GM12878 (cell line): Measurements from ENCODE around the gene C22orf15. TPM values are rescaled to one million over a fixed set of nuclear protein-coding genes. Genes with fewer than 3 reads are reported as not detected.

Source experiments
- CHD4 ChIP-seq: fragments of 200-600 bp; sonication (generic); IDR thresholded peaks from 2 replicates; pipeline ENCODE4 v1.6.1; 2016; ENCODE audit warnings: mild to moderate bottlenecking
- EP300 ChIP-seq, 2 experiments: fragments of 150-350 bp in 1 of 2; IDR thresholded peaks; 2 replicates each; pipeline ENCODE4 v1.6.1; 2011 to 2012; ENCODE audit warnings: low read depth in 2 of 2, low read length in 2 of 2, borderline replicate concordance in 1 of 2, improper control_type of control experiment in 1 of 2, inconsistent platforms in 1 of 2; ENCODE audit not compliant: control insufficient read depth in 1 of 2
- ETV6 ChIP-seq, 2 experiments: fragments of 450-650 bp in 1 of 2; IDR thresholded peaks in 1 of 2; conservative IDR thresholded peaks in 1 of 2; 2 replicates each; pipeline ENCODE4 v1.6.1; 2014; ENCODE audit warnings: antibody characterized with exemption in 1 of 2, borderline replicate concordance in 1 of 2, low read depth in 1 of 2, mild to moderate bottlenecking in 1 of 2, moderate library complexity in 1 of 2
- LARP7 ChIP-seq: fragments of 450-650 bp; IDR thresholded peaks from 2 replicates; pipeline ENCODE4 v1.6.1; 2017; ENCODE audit warnings: mild to moderate bottlenecking
- NFIC ChIP-seq: IDR thresholded peaks from 2 replicates; pipeline ENCODE4 v1.6.1; 2012; ENCODE audit warnings: low read depth, mild to moderate bottlenecking, inconsistent platforms, low read length, moderate library complexity
- PML ChIP-seq: IDR thresholded peaks from 2 replicates; pipeline ENCODE4 v1.6.1; 2012; ENCODE audit warnings: low read length, inconsistent platforms
- POLR2AphosphoS2 ChIP-seq: IDR thresholded peaks from 2 replicates; pipeline ENCODE4 v1.6.1; 2011; ENCODE audit warnings: low read depth, mild to moderate bottlenecking, low read length, improper control_type of control experiment, moderate library complexity
- POLR2AphosphoS5 ChIP-seq: IDR thresholded peaks from 2 replicates; pipeline ENCODE4 v1.6.1; 2011; ENCODE audit warnings: mild to moderate bottlenecking, low read length, inconsistent platforms
- POU2F2 ChIP-seq: IDR thresholded peaks from 3 replicates; pipeline ENCODE4 v1.6.1; 2011; ENCODE audit warnings: low read depth, mild to moderate bottlenecking, low read length, borderline replicate concordance
- RB1 ChIP-seq: fragments of 450-650 bp; formaldehyde crosslinking; IDR thresholded peaks from 2 replicates; pipeline ENCODE4 v1.6.1; 2017; ENCODE audit warnings: mild to moderate bottlenecking, borderline replicate concordance
- RBBP5 ChIP-seq: fragments of 200-600 bp; sonication (generic); conservative IDR thresholded peaks from 2 replicates; pipeline ENCODE4 v1.6.1; 2016
- SMAD1 ChIP-seq: fragments of 450-650 bp; IDR thresholded peaks from 2 replicates; pipeline ENCODE4 v1.6.1; 2018; ENCODE audit warnings: mild to moderate bottlenecking, low read depth; ENCODE audit not compliant: partially characterized antibody
- SREBF1 ChIP-seq: IDR thresholded peaks from 2 replicates; pipeline ENCODE4 v1.6.1; 2012; ENCODE audit warnings: mild to moderate bottlenecking, low read length
- TCF7 ChIP-seq: IDR thresholded peaks from 2 replicates; pipeline ENCODE4 v1.6.1; 2014; ENCODE audit warnings: antibody characterized with exemption, borderline replicate concordance
- YY1 ChIP-seq: IDR thresholded peaks from 2 replicates; pipeline ENCODE4 v1.6.1; 2011; ENCODE audit warnings: low read depth, mild to moderate bottlenecking, low read length
- ZBED1 ChIP-seq: IDR thresholded peaks from 2 replicates; pipeline ENCODE4 v1.6.1; 2016; ENCODE audit warnings: borderline replicate concordance
- ZZZ3 ChIP-seq: IDR thresholded peaks from 2 replicates; pipeline ENCODE4 v1.6.1; 2011; ENCODE audit warnings: low read depth; ENCODE audit not compliant: control insufficient read depth, insufficient read length
- polyA plus RNA-seq, 11 experiments: library from polyadenylated mRNA; depleted of rRNA in 4 of 11; unstranded in 6 of 11; stranded (reverse) in 5 of 11; fragments of >200 nt; fragmentation: Nextera tagmentation in 4 of 11; fragmentation: Illumina TruSeq in 1 of 11; extraction: Ambion mirVana in 4 of 11; extraction: Trizol in 1 of 11; gene quantifications; 1 replicate in 1 of 11; 2 replicates in 10 of 11; pipeline versions ENCODE4 v1.2.1 to v1.2.3, GENCODE V29; 2011 to 2016; ENCODE audit warnings: inconsistent platforms in 2 of 11, missing spikeins in 2 of 11, low read depth in 1 of 11
- total RNA-seq, 4 experiments: library from RNA; depleted of rRNA in 3 of 4; stranded (reverse); fragments of >200 nt in 3 of 4; fragmentation: Illumina TruSeq in 1 of 4; extraction: Trizol in 1 of 4; gene quantifications; 2 replicates each; pipeline versions ENCODE4 v1.2.1 to v1.2.3, GENCODE V29; 2013 to 2021
- TF ChIP-seq, protein P1 (sequence below): fragments of 150-350 bp; IDR thresholded peaks from 2 replicates; pipeline ENCODE4 v1.6.1; 2014; ENCODE audit warnings: mild to moderate bottlenecking, low read depth, low read length
- TF ChIP-seq, protein P2 (sequence below): fragments of 450-650 bp; formaldehyde crosslinking; IDR thresholded peaks from 2 replicates; pipeline ENCODE4 v1.5.0; 2022; ENCODE audit warnings: mild to moderate bottlenecking, missing genetic modification characterization
- TF ChIP-seq, protein P3 (sequence below): fragments of 450-650 bp; formaldehyde crosslinking; IDR thresholded peaks from 2 replicates; pipeline ENCODE4 v1.4.0; 2020; ENCODE audit warnings: mild to moderate bottlenecking, moderate library complexity

The C22orf15 gene
- total and polyA plus RNA-seq, 10 of the 15 experiments (the other 5 are each of a cell fraction or from before 2014, with no cell fraction given), result 0.05 to 0.47 (median 0.13) TPM; not detected in 3

DNA sequence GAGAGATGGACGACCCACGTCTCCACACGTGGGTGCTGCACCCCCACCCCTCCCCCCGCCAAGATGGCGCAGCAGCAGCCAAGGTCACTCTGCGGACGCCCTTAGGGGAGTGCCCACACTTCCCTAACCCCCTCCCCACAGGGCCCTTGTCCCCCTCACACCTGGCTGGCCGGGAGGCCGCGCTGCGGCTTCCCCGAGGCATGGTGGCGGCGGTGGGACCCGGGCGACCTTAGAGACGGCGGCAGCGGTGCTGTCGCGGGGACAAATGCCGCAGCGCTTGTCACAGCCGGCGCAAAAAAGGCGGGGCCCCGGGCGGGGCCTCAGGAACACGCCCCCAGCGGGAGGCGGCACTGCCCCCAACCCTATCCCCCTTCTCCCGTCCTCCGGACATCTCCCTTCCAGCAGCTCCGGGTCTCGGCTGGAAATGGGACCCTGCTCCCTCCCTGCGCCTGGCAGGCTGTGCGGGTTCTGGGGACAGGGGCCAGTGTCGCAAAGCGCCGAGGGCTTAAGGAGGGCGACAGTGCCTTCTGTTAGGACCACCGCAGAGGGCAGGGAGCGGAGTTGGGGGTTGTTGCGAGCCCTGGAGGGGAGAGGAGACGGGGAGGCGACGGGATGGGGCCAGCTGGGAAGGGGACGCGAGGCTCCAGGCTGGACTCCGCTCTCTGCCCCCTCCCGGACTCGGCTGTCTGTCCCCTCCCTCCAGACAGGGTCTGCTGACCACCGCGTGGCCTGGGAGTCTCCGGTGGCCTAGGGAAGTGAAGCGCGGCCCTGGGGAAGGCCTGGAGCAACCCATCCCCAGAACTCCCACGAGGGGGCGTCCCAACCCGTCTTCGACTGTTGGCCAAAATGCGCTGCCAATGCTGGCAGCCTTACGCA, 5.1 kb downstream of the C22orf15 start, which contains the start of gene CHCHD10 (continued):
- TF ChIP-seq, protein P1, sequence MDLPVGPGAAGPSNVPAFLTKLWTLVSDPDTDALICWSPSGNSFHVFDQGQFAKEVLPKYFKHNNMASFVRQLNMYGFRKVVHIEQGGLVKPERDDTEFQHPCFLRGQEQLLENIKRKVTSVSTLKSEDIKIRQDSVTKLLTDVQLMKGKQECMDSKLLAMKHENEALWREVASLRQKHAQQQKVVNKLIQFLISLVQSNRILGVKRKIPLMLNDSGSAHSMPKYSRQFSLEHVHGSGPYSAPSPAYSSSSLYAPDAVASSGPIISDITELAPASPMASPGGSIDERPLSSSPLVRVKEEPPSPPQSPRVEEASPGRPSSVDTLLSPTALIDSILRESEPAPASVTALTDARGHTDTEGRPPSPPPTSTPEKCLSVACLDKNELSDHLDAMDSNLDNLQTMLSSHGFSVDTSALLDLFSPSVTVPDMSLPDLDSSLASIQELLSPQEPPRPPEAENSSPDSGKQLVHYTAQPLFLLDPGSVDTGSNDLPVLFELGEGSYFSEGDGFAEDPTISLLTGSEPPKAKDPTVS, result no peak
- TF ChIP-seq POLR2AphosphoS5 (peak; percentile 86), ZBED1 (no peak), ZZZ3 (no peak), RB1 (peak; percentile 68; the same call in 1 of the 2 replicates), POLR2AphosphoS2 (no peak), RBBP5 (no peak), TCF7 (no peak), EP300 (IDR thresholded peaks at IDR 0.05; ENCODE audit: borderline replicate concordance in 1 of 2, control insufficient read depth in 1 of 2, low read depth in 2 of 2, low read length in 2 of 2) (no peak), ETV6 (conservative IDR thresholded peaks at IDR 0.05 in 1 of 2, IDR thresholded peaks at IDR 0.05 in 1 of 2; ENCODE audit: borderline replicate concordance in 1 of 2, low read depth in 1 of 2) (no peak), SMAD1 (no peak), POU2F2 (0 out of 3 replicates have a peak, but pooled peaks have one; percentile 18), PML (no peak), NFIC (no peak), SREBF1 (no peak), CHD4 (0 out of 2 replicates have a peak, but pooled peaks have one; percentile 88), YY1 (peak; percentile 96), LARP7 (peak; percentile 33)
- TF ChIP-seq, protein P2, sequence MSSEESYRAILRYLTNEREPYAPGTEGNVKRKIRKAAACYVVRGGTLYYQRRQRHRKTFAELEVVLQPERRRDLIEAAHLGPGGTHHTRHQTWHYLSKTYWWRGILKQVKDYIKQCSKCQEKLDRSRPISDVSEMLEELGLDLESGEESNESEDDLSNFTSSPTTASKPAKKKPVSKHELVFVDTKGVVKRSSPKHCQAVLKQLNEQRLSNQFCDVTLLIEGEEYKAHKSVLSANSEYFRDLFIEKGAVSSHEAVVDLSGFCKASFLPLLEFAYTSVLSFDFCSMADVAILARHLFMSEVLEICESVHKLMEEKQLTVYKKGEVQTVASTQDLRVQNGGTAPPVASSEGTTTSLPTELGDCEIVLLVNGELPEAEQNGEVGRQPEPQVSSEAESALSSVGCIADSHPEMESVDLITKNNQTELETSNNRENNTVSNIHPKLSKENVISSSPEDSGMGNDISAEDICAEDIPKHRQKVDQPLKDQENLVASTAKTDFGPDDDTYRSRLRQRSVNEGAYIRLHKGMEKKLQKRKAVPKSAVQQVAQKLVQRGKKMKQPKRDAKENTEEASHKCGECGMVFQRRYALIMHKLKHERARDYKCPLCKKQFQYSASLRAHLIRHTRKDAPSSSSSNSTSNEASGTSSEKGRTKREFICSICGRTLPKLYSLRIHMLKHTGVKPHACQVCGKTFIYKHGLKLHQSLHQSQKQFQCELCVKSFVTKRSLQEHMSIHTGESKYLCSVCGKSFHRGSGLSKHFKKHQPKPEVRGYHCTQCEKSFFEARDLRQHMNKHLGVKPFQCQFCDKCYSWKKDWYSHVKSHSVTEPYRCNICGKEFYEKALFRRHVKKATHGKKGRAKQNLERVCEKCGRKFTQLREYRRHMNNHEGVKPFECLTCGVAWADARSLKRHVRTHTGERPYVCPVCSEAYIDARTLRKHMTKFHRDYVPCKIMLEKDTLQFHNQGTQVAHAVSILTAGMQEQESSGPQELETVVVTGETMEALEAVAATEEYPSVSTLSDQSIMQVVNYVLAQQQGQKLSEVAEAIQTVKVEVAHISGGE, result no peak
- TF ChIP-seq, protein P3, sequence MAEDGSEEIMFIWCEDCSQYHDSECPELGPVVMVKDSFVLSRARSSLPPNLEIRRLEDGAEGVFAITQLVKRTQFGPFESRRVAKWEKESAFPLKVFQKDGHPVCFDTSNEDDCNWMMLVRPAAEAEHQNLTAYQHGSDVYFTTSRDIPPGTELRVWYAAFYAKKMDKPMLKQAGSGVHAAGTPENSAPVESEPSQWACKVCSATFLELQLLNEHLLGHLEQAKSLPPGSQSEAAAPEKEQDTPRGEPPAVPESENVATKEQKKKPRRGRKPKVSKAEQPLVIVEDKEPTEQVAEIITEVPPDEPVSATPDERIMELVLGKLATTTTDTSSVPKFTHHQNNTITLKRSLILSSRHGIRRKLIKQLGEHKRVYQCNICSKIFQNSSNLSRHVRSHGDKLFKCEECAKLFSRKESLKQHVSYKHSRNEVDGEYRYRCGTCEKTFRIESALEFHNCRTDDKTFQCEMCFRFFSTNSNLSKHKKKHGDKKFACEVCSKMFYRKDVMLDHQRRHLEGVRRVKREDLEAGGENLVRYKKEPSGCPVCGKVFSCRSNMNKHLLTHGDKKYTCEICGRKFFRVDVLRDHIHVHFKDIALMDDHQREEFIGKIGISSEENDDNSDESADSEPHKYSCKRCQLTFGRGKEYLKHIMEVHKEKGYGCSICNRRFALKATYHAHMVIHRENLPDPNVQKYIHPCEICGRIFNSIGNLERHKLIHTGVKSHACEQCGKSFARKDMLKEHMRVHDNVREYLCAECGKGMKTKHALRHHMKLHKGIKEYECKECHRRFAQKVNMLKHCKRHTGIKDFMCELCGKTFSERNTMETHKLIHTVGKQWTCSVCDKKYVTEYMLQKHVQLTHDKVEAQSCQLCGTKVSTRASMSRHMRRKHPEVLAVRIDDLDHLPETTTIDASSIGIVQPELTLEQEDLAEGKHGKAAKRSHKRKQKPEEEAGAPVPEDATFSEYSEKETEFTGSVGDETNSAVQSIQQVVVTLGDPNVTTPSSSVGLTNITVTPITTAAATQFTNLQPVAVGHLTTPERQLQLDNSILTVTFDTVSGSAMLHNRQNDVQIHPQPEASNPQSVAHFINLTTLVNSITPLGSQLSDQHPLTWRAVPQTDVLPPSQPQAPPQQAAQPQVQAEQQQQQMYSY, result no peak
